Hematopoietic multipotent progenitor cell (in vitro differentiated cells): Measurements from ENCODE around the gene VPS26C. TPM values are rescaled to one million over a fixed set of nuclear protein-coding genes. Genes with fewer than 3 reads are reported as not detected.
"Not testable (repeated sequence)": the region's sequence is repeated elsewhere in the genome, so short reads cannot be mapped to it uniquely, and the experiment has no call there.

Experiments
- DNase-seq, 3 donors: peaks; one replicate each; pipeline ENCODE4 v3.0.0-alpha.2; 2011 to 2015; ENCODE audit warnings: low read depth in 2 of 3, low spot score in 2 of 3
- total RNA-seq: library from RNA; depleted of rRNA; stranded (reverse); fragments of >200 nt; gene quantifications from one replicate; pipeline ENCODE4 v1.2.3, GENCODE V29; 2012

The VPS26C gene
- 51.7 TPM for total RNA-seq

- peak; percentile 92 to 99 (median 99) for DNase-seq
These were observed at the start of gene VPS26C for GRCh38 chr21:37267269-37268185. TSS of gene VPS26C (minus strand) at chr21:37267334. CDS start at chr21:37267294, 40 bp downstream.

- DNase-seq, result not testable (repeated sequence)
These were observed 48.9 kb upstream of the VPS26C start for GRCh38 chr21:37316072-37316471.

- no peak for DNase-seq
These were observed 33.1 kb upstream of the VPS26C start for GRCh38 chr21:37300114-37300751.

- DNase-seq, result no peak
These were observed 30.2 kb upstream of the VPS26C start for GRCh38 chr21:37297364-37297763.

GRCh38 chr21:37294679-37295078 is 27.5 kb upstream of the VPS26C start:
- no peak for DNase-seq

- DNase-seq, result peak in 1 of 3 donors; percentile 57
These were observed 25.8 kb upstream of the VPS26C start for GRCh38 chr21:37292941-37293340.

GRCh38 chr21:37292041-37292440 is 24.9 kb upstream of the VPS26C start:
- no peak for DNase-seq

- DNase-seq, result not testable (repeated sequence)
These were observed 16.1 kb upstream of the VPS26C start for GRCh38 chr21:37283191-37283710.

GRCh38 chr21:37282602-37283001 is 15.5 kb upstream of the VPS26C start:
- DNase-seq, result not testable (repeated sequence)

GRCh38 chr21:37281993-37282392 is 14.9 kb upstream of the VPS26C start:
- DNase-seq, result no peak

- DNase-seq, result no peak
These were observed 14.4 kb upstream of the VPS26C start for GRCh38 chr21:37281579-37281978.

GRCh38 chr21:37279271-37279670 is 12.1 kb upstream of the VPS26C start:
- DNase-seq, result not testable (repeated sequence)

- no peak for DNase-seq
These were observed 11.1 kb upstream of the VPS26C start for GRCh38 chr21:37278199-37278598.

GRCh38 chr21:37276377-37276776 is 9.2 kb upstream of the VPS26C start:
- DNase-seq, result peak in 2 of 3 donors; percentile 24 to 52

- no peak for DNase-seq
These were observed 7.0 kb upstream of the VPS26C start for GRCh38 chr21:37273911-37274690.

- no peak for DNase-seq
These were observed 6.3 kb upstream of the VPS26C start for GRCh38 chr21:37273440-37273839.

GRCh38 chr21:37272897-37273296 is 5.8 kb upstream of the VPS26C start:
- DNase-seq, result no peak

GRCh38 chr21:37270576-37271365 is 3.6 kb upstream of the VPS26C start:
- no peak for DNase-seq

GRCh38 chr21:37269481-37269880 is 2.3 kb upstream of the VPS26C start:
- DNase-seq, result no peak

GRCh38 chr21:37268186-37268503 is 1.0 kb upstream of the VPS26C start:
- DNase-seq, result peak in 1 of 3 donors; percentile 82
